HG02759 (cell line): Measurements from ENCODE around the gene SHB.

Experiments used
- ATAC-seq: cut with Tn5 transposase; IDR thresholded peaks from one replicate; pipeline ENCODE4 v1.9.1; 2021; ENCODE audit warnings: mild to moderate bottlenecking, moderate library complexity; ENCODE audit not compliant: unreplicated experiment

SHB gene

DNA sequence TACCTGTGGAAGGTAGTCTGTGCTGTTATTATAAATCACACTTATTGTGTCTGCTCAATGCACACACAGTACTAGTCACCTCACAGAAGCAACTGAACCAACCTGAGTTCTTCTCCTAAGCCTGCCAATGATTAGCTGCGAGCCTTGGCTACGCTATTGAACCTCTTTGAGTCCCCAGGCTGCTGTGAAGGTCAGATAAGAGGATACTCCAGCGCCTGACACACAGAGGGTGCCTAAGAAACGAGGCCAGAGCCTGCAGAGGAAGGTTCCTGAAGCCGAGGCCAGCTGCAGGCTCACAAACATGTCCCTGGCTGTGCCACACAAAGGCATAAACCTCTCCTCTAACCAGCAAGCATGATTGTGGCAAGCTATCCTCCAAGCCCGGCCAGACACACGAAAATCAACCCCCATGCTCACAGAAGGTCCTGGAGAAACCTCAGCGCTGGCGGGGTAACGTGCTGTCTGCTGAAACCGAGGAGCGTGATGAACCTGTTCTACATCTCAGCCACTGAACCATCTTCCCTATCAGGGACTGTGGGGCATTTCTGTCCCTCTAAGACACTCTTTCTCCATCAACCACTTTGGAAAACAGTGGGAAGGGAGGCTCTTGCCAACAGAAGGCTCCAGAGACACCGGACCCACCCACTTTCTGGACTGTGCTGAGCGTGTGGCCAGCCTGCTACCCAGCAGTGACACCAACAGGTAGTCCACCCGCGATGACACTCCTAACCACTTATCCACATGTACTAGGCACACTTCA lies 111.9 kb downstream of the SHB start:
- ATAC-seq: no peak

DNA sequence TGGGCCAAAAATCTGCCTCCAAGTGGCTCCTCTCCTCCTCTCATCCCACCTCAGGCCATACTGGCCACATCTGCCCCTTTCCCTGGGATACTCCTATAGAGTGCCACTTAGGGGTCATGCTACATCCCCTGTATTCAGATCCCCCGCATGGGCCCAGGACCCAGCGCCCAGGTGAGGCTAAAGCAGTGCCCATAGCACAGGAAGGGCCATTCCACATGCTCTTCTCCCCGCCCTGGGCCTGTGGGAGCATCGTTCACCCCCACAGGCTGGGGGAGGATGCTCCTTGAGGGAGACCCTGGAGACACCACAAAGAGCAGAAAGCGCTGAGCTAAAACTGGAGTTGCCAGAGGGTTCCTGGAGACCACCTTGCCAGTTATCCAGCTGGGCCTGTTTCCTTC lies 112.6 kb downstream of the SHB start:
- no peak for ATAC-seq

DNA sequence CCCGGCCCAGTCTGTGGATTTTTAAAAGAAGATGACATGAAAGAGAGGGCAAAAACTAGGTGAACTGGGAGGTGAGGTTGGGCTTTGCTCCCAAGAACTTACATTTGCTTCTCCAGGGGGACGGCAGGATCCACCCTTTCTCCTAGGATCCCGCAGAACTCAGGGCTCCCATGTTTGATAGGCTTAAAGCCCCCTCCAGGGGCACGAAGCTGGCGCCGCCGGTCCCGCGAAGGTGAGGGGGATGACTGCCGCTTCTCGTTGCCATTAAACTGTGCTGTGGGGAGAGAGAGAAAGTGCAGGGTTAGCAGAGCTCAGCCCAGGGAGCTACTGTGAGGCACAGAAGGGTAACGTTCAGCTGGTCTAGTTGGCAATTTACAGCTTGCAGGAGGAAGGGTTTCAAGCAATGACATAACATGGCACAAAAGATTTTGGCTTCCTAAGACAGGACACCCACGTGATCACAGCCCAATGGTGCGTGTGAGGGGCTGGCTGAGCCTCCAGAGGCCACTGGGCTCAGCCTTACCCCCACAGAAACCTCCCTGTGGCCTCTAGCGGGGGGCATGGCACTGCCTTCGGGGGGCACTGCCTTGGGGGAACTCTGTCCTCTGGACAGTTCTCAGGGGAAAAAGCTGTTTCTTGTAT lies 113.1 kb downstream of the SHB start:
- no peak for ATAC-seq

DNA sequence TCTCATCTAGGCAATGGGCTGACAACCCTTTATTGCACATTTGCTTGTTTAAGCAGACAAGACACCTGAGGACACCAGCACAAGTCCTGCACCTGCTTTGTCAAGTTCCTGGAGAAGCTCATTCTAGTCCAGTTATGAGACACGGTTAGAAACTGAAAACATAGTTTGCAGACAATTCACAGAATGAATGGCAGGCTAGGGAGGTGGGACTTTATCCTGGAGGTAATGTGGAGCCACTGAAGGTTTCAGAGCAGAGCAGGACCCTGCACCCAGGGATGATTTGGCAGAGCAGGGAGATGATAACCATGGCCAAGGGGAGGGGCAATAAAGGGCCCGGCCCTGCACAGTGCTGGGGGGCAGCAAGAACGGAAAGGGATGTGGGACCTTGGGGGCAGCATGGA lies 114.4 kb downstream of the SHB start:
- ATAC-seq: peak; percentile 49

DNA sequence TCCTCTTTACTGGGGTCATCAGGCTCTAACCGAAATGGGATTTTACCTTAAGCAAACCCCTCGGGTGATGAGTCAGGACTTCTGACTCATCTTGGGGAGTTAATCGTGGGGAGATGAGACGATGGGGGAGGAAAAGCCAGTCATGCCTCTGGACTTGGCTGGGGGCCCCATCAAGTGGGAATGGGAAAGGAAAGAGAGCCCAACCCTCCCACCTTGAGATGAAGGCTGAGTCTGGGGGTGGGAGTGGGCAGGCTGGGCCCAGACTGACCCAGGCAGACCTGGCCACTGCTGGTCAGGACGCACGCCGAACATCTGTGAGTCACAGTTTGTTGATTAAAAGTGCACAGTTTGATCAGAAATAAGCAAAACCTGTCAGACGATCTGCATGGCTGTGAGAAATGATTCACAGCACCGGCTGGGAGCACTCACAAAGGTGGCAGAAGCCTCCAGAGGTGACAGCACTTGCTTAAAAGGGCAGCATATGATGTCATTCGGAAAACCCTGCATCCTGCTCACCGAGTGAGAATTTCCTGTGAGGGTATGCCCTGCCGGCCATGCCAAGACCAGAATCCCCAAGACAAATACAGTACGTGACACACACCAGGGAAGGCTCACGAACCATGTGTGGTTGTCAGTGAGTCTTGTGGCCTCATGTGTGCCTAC lies 115.1 kb downstream of the SHB start:
- peak; percentile 78 for ATAC-seq

DNA sequence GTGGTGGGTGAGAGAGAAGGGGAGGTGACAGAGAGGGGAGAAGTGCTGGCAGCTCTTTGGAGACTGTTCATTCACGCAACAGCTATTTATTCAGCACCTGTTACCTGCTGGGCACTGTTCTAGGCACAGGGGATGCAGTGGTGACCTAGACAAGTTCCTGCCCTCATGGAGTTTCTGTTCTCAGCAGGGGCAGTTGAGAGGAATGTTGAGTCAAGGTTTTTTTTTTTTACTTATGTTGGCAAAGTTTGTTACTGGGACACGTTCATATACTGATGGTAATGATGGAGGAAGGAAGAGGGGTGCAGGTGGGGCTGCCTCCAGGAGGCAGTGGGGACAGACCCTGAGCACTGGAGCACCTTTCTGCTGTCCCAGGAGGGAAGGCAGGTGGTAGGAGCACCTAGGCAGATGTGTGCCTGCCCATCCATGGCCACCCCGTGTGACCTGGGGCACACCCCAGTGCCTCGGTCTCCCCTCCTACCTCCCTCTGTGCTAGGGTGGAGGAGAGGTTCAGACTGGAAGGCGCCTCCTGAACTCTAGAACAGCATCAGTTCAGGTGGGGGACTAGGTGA lies 115.7 kb downstream of the SHB start:
- ATAC-seq: no peak

DNA sequence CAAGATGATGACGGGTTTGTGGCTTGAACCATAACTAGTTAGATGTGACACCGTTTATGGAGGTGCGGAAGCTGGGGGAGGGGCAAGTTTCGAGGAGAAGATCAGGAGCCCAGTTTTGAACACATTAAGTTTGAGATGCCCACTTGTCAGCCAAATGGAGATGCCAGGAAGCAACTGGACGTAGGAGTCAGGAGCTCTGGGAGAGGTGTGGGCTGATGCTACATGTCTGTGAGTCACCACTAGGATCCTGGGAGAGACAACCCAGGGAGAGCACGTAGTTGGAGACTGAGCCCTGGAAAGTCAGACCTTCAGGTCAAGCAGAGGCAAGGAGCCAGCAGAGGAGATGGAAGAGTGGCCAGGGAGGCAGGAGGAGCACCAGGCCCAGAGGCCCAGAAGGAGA lies 116.3 kb downstream of the SHB start:
- ATAC-seq: no peak

DNA sequence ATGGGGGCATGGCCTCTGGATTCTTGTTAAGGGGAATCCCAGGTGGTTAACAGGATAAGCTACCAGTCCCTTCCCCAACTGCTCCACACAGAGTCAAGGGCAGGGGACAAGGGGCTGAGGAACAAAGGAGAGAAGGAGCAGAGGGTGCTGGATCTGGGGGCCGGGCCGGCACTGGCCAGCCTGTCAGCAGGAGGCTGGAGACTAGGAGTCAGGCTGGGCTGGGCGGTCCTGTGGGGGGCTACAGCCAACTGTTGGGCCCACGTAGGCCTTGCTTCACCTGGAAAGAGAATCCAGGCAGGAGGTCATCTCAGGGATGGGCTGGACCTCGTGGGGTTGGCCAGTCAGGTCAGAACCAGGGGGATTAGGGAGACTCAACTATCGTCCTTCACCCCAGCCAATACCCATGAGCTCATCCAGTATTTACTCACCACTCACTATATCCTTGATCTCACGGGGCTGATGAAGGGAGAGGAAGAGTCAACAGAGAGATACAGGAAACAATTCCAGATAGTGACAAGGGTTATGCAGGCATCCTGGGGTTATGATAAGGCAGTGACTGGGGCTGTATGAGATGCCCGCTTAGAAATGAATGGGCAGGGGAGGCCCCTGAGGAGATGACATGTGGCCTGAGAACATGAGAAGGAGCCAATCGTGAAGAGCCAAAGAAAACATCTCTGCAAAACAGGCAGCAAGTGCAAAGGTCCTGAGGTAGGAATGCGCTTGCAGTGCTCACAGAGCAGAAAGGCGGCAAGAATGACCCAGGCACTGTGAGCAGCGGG lies 117.2 kb downstream of the SHB start:
- ATAC-seq: no peak

DNA sequence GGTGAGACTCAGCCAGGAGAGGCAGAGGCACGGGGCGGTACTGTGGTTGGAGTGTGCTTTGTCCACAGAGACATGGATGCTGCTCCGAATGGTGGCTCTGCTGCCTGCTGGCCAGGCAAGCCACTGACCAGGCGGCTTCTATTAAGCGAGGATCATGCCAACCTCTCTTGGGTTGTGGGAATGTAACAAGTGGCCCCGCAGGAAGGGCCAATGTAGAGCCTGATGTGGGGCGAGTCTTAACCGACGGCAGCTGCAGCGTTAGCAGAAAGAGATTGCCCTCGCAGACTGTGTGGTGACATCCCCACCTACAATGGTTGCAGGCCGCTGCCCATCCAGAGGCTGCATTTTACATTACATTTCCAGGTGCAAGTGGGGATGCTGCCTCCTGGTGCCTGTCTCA lies 118.5 kb downstream of the SHB start:
- ATAC-seq: no peak

DNA sequence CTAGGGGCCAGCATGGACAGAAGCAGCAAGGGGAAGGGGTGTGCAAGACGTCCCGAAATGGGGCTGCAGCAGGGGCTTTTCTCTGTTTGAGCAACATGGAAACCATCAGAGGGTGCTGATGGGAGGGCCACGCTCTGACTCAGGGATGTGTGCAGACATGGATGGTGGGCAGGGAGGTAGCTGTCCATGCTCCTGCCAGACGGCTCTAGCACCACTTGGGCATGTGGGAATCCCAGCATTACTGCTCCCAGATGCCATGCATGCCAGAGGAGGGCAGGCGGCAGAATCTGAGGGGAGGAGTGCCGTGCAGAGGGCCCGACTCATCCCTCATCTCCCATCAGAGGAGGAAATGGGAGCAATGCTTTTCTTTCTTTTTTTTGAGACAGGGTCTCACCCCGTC lies 119.5 kb downstream of the SHB start:
- no peak for ATAC-seq

DNA sequence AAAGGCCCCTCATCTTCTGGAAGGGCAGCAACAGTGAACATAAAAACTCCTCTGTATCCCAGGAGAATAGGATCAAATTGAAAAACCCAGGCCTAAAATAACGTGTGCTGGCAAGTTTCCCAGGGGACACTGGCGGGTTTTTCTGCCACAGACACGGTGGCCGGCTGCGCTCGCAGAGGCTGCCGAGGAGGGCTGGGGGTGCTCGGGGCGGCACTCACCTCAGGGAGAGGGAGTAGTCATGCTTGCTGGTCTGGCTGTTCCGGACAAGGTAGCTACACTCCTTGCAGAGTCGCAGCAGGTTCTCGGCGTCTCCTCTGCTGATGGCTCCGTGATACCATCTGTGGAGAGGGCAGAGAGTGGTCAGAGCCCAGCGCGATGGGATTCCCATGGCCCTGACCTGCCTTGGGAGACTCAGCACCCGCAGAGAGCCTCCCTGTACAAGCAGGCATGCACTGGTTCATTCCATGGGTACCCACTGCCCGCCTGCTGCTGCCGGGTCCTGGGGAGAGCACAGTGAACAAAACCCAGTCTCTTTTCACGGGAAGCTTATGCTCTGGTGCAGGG lies 120.5 kb downstream of the SHB start:
- ATAC-seq: no peak

DNA sequence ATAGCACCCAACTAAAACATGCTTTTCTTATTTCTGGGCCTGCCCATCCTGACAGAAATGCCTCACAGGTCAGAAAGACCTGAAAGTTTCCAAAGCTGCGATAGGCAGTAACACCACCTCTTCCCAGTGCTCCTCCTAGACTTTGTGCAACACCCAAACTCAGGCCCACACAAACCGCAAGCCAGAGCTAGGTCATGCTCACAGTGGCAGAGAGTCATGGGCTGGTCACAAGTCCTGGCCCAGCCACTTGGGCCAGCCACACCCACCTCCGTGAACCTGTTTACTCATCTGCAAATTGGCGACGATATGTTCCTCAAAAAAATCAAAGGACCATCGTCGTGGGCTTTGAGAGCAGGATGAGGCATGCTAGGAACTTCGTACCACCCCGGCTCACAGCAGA lies 121.0 kb downstream of the SHB start:
- no peak for ATAC-seq

DNA sequence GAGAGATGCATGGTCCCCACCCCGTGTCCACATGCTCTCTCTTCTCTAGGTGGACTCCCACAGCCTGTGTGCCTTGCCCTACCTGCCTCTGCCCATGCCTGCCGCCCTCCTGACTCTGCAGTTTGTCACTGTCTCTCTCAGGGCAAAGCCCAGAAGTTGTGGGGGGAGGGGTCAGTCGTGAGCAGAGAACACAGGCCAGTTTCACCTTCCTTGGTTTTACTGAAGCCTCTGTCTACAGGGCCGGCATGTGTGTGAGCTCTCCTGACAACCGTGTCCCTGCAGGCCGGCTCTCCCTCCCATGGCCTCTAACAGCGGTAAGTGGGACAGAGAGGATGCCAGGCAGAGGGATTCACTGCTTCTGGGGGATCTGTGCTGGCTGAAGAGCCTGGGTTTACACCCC lies 121.6 kb downstream of the SHB start:
- no peak for ATAC-seq

DNA sequence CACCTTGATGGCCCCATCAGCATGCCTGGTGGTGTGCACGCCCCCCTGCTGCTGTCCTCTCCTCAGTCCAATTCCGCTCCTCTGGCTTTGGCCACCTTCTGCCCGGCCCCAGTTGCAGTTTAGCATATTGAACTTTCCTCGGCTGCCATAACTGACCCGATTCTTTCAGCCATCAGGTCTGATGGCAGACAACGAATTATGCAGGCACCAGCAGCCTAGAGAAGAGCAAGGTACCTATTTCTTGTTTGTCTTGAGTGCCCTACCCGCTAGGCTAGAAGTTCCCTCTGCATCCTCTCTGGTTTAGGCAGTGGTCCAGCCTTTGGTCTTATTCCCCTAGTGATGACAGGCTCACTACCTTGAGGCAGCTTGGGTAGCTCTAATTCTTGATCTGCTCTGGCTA lies 122.1 kb downstream of the SHB start:
- ATAC-seq: no peak

DNA sequence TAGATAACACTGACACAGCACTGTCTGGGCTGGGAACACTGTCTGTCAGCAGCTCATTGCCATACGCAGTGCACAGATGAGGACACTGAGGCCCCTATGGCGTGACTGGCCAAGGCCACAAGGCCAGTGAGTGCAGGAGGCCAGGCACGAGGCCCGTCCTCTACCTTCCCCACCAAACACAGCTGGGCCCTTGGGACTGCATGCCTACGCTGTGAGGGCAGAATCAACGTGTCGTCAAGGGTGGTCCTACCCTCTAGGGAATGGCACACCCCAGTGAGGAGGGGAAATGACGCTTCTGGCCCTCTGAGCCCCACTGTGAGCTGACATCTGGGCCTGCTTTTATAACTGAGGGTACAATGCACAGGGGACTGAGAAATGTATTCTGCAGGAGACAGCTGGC lies 123.0 kb downstream of the SHB start:
- no peak for ATAC-seq

DNA sequence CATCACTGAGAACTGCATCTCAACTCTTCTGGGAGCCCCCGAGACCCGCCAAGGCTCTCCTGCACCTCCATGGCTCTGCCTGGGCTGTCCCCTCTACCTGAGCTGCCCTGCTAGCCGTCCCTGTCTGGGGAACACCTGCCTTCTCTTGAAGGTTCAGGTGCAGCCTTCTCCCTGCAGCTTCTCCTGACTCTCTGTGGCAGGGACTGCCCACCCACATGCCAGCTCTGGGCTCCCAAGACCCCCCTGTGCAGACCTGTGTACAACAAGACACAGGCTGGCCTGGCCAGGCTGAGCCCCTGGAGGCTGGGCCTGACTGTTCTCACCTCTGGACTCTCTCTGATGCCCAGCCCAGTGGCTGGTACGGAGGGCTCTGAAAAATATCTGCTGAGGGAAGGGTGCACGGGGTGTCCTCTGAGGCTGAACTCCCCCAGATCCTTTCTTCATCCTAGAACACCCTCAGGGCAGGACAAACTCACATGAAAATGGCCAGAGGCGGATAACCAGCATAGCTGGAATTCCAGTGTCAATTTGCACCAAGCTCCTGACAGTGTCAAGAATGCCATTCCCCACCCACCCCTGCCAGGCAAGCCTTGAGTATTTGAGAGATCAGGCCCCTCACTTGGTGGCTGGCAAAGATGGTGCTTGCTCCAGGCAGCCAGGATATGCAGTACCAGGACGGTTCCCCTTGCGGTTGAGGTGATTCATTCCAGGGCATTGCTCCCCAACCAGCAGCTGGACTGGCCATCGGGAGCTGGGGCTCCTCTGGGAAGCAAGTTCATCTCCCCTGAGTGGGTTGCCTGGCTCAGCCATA lies 124.2 kb downstream of the SHB start:
- no peak for ATAC-seq

DNA sequence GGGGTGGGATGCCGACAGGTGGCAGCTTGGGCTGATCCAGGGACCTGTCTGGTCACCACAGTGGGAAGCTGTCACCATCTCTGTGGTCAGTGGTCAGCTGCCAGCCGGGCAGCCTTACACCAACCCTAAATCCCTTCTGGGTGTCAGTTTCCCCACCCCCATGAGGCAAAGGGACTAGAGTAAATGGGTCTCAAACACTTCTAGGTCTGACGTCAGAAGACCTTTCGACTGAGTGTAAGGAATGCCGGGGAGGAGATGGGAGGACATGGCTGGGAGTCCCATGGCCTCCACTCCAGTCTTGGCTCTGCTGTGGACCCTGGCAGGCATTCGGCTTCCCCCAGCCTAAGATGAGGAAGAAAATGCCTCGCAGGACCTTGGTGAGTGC lies 124.8 kb downstream of the SHB start:
- no peak for ATAC-seq

DNA sequence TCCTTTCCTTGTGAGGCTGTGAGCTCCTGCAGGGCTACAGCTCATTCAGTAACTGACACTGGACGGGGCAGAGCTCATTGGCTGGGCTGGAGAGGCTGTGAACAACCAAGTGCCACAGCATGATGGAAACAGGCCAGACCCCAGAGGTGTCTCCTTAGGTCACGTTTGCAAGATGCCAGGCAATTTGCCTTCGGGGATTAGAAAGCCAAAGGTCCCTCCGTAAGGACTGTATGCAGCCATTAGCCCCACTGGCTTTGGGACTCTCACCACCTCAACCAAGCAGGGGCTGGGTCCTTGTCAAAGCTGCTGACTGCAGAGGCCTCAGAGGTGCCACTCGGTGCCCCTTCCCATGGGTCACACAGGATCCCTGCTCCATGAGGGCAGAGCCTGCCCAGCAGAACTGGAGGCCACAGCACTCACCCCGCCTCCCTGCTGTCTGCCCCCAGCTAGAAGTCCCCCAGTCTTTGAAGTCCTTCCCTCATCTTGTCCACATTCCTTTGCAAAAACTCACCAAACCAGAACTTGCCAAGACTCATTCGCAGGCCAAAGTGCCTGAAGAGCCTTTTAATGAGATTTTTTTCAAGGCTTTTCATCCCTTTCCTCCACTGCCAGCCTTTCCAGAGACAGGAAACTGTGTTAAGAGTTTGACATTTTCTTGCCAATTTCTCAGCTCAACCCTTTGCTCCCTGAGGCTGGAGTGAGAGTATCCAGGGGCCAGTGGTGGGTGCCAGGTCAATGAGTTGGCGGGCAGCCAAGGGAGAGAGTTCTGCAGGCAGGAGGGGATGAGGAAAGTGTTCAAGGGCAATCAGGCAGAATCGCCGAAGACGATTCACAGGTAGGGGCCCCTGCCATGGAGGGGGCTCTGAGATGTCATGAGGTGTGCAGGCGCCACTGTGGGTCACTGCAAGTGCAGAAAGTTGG lies 125.4 kb downstream of the SHB start:
- no peak for ATAC-seq
